Tibial nerve (tissue), 4 donors: ENCODE measurements around the gene HNF4A. TPM values are rescaled to one million over a fixed set of nuclear protein-coding genes. Genes with fewer than 3 reads are reported as not detected.
A peak's percentile ranks its signal among the peaks of the same experiment; 100 is the strongest.

ENCODE experiments used
- DNase-seq, 2 donors: peaks; one replicate each; pipeline ENCODE4 v3.0.0-alpha.2; 2019; ENCODE audit warnings: low spot score in 2 of 2
- H3K27ac ChIP-seq, 4 donors: fragments of 200-600 bp; sonication (generic) in 3 of 4; one replicate each; pipeline ENCODE4 v1.5.1; 2017 to 2019; ENCODE audit warnings: mild to moderate bottlenecking in 1 of 4
- H3K27me3 ChIP-seq, 2 donors: fragments of 200-600 bp; sonication (generic) in 1 of 2; one replicate each; pipeline versions ENCODE4 v1.5.1 to v1.6.0; 2017 to 2019
- H3K36me3 ChIP-seq, 3 donors: fragments of 200-600 bp; sonication (generic); one replicate each; pipeline ENCODE4 v1.5.1; 2018 to 2019
- H3K4me1 ChIP-seq, 4 donors: fragments of 200-600 bp; sonication (generic) in 3 of 4; one replicate each; pipeline ENCODE4 v1.5.1; 2017 to 2019
- H3K4me3 ChIP-seq, 4 donors: fragments of 200-600 bp; sonication (generic) in 3 of 4; one replicate each; pipeline ENCODE4 v1.5.1; 2017 to 2019; ENCODE audit warnings: mild to moderate bottlenecking in 1 of 4, moderate library complexity in 1 of 4
- H3K9me3 ChIP-seq, 4 donors: fragments of 200-600 bp; sonication (generic) in 3 of 4; one replicate each; pipeline ENCODE4 v1.5.1; 2017 to 2019
- CTCF ChIP-seq, 5 experiments: fragments of 200-600 bp in 3 of 5; fragments of 450-650 bp in 2 of 5; sonication (generic) in 3 of 5; IDR thresholded peaks; one replicate each; pipeline ENCODE4 v1.5.1; 2016 to 2019; ENCODE audit warnings: antibody characterized with exemption in 5 of 5, mild to moderate bottlenecking in 3 of 5, moderate library complexity in 2 of 5
- EP300 ChIP-seq, 2 donors: sonication (generic); formaldehyde crosslinking; IDR thresholded peaks; one replicate each; pipeline ENCODE4 v1.6.1; 2017; ENCODE audit warnings: antibody characterized with exemption in 2 of 2, mild to moderate bottlenecking in 1 of 2
- POLR2A ChIP-seq, 2 donors: fragments of 450-650 bp; IDR thresholded peaks; one replicate each; pipeline ENCODE4 v1.6.1; 2017; ENCODE audit warnings: antibody characterized with exemption in 2 of 2, mild to moderate bottlenecking in 2 of 2, moderate library complexity in 2 of 2
- WGBS, 2 donors: methylation state at CpG; one replicate each; pipeline ENCODE4 v1.1.5; 2018; 5-methylcytosine and 5-hydroxymethylcytosine counted together
- total RNA-seq, 4 donors: library from RNA; depleted of rRNA; stranded (reverse); fragments of >200 nt; gene quantifications; one replicate each; pipeline ENCODE4 v1.1.0, GENCODE V29; 2016

The HNF4A gene
- total RNA-seq, 4 donors from 2014 or later, result not detected

- no peaks in the 10 kb centered on the region for H3K9me3 ChIP-seq
- H3K4me3 ChIP-seq, result no peak overlapping the region
- TF ChIP-seq POLR2A (IDR thresholded peaks at IDR 0.05) (no peak), EP300 (IDR thresholded peaks at IDR 0.05) (peak; percentile 32 to 73), CTCF (IDR thresholded peaks at IDR 0.05) (peak; percentile 49 to 87 (median 56))
- no peaks in the 10 kb centered on the region for H3K36me3 ChIP-seq
- WGBS, 2 donors, result 3 to 6% methylated on average over 11 to 25 of the region's 29 CpGs
- H3K4me1 ChIP-seq, result peaks cover 0 to 20% (median 0%) of the 10 kb centered on the region in 4 donors
- peak; percentile 67 to 75 for DNase-seq
- H3K27ac ChIP-seq, result peak overlapping the region in 1 of 4 donors; percentile 38
- peaks cover 0 to 28% of the 10 kb centered on the region in 2 donors for H3K27me3 ChIP-seq
These were observed 33.0 kb downstream of the HNF4A start for GRCh38 chr20:44388466-44389023.

- H3K36me3 ChIP-seq, result no peaks in the 10 kb centered on the region
- 71 to 86% methylated on average over 6 of the region's 6 CpGs for WGBS, 2 donors
- peaks cover 0 to 28% of the 10 kb centered on the region in 2 donors for H3K27me3 ChIP-seq
- no peak overlapping the region for H3K4me3 ChIP-seq
- no peak for TF ChIP-seq EP300 (IDR thresholded peaks at IDR 0.05)
- TF ChIP-seq CTCF (IDR thresholded peaks at IDR 0.05), result no peak
- TF ChIP-seq POLR2A (IDR thresholded peaks at IDR 0.05), result no peak
- peak overlapping the region in 1 of 4 donors; percentile 38 for H3K27ac ChIP-seq
- no peak for DNase-seq
- H3K9me3 ChIP-seq, result no peaks in the 10 kb centered on the region
- H3K4me1 ChIP-seq, result peaks cover 0 to 16% (median 0%) of the 10 kb centered on the region in 4 donors
These were observed 34.4 kb downstream of the HNF4A start for GRCh38 chr20:44389871-44390270.

GRCh38 chr20:44390280-44390679 is 34.8 kb downstream of the HNF4A start:
- 76 to 82% methylated on average over 5 of the region's 5 CpGs for WGBS, 2 donors

GRCh38 chr20:44392088-44392775 is 36.7 kb downstream of the HNF4A start:
- Histone ChIP-seq H3K27me3 (peaks cover 0 to 20% of the 10 kb centered on the region in 2 donors), H3K9me3 (no peaks in the 10 kb centered on the region), H3K27ac (peak overlapping the region in 2 of 4 donors; percentile 50 to 56), H3K4me1 (peaks cover 0 to 16% (median 0%) of the 10 kb centered on the region in 4 donors), H3K36me3 (no peaks in the 10 kb centered on the region), H3K4me3 (no peak overlapping the region)
- TF ChIP-seq EP300 (IDR thresholded peaks at IDR 0.05) (no peak), CTCF (IDR thresholded peaks at IDR 0.05) (no peak), POLR2A (IDR thresholded peaks at IDR 0.05) (no peak)
- DNase-seq, result no peak
- 91 to 93% methylated on average over 8 of the region's 8 CpGs for WGBS, 2 donors

More at GRCh38 chr20:44390280-44390679, 34.8 kb downstream of the HNF4A start:
- DNase-seq, result no peak
- no peaks in the 10 kb centered on the region for H3K9me3 ChIP-seq
- H3K27me3 ChIP-seq, result peaks cover 0 to 28% of the 10 kb centered on the region in 2 donors
- H3K36me3 ChIP-seq, result no peaks in the 10 kb centered on the region
- H3K27ac ChIP-seq, result peak overlapping the region in 1 of 4 donors; percentile 38
- TF ChIP-seq EP300 (IDR thresholded peaks at IDR 0.05) (no peak), CTCF (IDR thresholded peaks at IDR 0.05) (no peak), POLR2A (IDR thresholded peaks at IDR 0.05) (no peak)
- H3K4me3 ChIP-seq, result no peak overlapping the region
- peaks cover 0 to 16% (median 0%) of the 10 kb centered on the region in 4 donors for H3K4me1 ChIP-seq
